Measurements from ENCODE around the gene CES2.
"Not testable (repeated sequence)": the region's sequence is repeated elsewhere in the genome, so short reads cannot be mapped to it uniquely, and the experiment has no call there.

CES2 gene

DNA sequence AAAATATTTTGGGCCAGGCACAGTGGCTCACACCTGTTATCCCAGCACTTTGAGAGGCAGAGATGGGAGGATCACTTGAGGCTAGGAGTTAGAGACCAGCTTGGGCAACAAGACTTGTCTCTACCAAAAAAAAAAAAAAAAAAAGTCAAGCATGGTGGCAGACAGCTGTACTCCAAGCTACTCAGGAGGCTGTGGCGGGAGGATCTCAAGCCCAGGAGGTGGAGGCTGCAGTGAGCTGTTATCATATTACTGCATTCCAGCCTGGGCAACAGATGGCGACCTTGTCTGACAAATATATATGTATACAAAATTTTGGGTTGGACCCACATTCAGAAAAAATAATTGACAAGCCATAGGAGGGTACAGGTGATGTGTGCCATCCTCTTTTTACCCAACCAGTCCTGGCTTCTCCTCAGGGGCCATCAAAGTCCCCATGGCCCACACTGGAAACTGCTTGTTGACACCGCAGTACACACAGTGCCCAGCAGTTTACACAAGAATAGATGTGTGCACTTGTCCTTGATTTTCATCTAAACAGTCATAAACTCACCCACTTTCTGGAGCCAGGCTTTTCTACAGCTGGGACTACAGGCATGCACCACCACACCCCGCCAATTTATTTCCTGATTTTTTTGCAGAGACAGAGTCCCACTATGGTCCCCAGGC lies 1.7 kb downstream of the CES2 start:
- peak; percentile 57 for DNase-seq

DNA sequence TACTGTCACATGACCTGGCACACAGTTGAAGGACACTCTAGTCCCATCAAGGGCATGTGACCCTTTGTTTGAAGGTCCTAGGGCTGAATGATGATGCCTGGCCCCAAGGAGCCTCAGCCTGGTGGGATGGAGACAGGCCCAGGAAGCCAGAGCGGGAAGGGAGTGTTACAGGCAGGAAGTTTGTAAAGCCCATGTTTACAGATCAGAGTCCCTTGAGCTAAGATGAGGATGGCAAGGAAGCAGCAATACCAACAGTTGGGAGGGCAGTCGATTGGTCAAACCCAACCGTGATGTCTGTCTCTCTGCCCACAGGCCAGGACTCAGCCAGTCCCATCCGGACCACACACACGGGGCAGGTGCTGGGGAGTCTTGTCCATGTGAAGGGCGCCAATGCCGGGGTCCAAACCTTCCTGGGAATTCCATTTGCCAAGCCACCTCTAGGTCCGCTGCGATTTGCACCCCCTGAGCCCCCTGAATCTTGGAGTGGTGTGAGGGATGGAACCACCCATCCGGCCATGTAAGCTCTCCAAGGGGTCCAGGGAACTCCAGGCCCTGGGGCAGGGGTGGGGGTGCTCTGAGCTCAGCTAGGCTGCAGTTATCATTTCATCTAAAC lies 2.5 kb downstream of the CES2 start:
- DNase-seq = no peak

DNA sequence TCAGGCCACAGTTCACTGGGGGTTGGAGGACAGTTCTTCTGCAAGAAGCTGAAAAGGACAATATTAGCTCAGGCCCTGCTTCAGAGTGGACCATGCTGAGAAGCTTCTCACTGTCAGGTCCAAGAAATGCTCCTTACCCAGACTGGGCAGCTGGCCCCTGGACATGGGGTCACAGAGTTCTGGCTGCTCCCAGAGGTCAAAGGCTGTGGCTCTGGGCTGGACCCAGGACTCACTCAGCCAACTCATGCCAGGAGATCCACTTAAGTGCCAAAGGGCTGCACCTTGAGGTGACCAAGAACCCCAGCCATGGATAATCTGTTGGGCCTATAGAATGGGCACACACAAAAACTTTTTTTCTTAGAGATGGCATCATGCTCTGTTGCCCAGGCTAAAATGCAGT lies 4.0 kb downstream of the CES2 start:
- no peak for DNase-seq

DNA sequence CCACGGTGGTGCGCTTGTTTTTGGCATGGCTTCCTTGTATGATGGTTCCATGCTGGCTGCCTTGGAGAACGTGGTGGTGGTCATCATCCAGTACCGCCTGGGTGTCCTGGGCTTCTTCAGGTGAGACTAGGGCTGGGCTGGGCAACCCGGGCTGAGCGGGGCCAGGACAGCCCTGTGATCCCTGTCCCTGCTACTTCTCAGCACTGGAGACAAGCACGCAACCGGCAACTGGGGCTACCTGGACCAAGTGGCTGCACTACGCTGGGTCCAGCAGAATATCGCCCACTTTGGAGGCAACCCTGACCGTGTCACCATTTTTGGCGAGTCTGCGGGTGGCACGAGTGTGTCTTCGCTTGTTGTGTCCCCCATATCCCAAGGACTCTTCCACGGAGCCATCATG lies 4.9 kb downstream of the CES2 start:
- DNase-seq = no peak

DNA sequence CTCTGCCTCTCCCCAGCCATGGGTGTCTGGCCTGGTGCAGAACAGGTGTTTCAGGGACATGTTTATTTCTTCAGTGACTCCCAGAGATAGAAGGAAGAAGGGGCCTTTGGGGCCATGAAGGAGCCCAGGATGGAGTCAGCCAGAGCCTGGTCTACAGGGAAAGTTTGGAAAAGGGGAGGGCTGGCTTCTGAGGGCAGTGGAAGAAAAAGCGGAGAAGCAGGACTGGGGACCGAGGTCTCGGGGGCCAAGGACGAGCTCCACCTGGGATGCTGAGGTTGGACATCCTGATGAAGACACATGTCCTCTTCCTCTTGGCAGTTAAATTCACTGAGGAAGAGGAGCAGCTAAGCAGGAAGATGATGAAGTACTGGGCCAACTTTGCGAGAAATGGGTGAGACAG lies 7.7 kb downstream of the CES2 start:
- DNase-seq = no peak

DNA sequence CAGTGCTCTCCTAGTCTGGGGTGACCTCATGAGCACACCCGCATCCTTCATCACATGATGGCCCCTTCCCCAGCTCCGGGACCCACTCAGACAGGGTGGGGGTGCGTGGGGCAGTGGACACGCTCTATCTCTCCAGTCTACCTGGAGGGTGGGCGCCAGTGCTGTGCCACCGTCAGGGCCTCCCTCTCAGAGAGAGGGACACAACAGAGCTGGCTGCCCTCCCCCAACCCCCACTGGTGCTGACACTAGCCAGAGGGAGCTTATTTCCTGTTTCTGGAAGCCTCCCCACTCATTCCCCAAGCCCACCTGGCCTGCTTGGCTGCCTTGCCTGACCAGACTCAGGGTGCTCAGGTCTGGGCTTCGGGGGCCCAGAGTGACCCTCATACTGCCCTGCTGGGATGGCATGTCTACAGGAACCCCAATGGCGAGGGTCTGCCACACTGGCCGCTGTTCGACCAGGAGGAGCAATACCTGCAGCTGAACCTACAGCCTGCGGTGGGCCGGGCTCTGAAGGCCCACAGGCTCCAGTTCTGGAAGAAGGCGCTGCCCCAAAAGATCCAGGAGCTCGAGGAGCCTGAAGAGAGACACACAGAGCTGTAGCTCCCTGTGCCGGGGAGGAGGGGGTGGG lies 8.2 kb downstream of the CES2 start:
- no peak for DNase-seq

DNA sequence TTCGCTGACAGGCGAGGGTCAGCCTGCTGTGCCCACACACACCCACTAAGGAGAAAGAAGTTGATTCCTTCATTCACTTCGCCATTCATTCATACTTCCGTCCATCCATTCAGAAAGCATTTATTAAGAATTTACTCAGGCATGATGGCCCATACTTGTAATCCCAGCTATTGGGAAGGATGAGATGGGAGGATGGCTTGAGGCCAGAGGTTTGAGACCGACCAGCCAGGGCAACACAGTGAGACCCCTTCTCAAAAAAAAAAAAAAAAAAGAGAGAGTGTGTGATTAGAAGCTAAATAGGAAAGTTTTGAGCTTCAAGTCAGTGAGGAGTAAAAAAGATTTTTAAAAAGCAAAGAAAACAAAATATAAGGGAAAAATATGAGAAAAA lies 8.7 kb downstream of the CES2 start:
- no peak for DNase-seq

DNA sequence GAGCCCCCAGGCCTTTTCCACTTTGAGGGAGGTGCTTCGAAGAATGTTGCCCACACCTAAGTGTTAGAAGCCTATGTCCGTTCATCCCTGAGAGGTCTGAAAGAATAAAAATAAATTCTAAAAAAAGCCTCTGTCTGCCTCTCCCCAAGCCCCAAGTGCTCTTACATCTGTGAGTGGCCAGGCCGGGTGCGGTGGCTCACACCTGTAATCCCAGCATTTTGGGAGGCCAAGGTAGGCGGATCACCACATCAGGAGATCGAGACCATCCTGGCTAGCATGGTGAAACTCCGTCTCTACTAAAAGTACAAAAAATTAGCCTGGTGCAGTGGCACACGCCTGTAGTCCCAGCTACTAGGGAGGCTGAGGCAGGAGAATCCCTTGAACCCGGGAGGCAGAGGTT lies 9.7 kb downstream of the CES2 start:
- not testable (repeated sequence) for DNase-seq

DNA sequence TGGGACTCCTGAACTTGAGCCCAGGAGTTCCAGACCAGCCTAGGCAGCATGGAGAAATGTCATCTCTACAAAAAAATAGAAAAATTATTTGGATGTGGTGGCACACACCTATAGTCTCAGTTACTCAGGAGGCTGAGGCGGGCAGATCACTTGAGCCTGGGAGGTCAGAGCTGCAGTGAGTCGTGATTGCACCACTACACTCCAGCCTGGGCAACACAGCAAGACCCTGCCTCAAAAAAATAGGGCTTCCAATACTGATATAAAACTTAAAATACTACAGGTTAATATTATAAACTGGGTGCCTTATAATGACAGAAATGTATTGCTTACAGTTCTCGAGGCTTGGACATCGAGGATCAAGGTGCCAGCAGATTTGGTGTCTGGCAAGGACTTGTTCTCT lies 10.6 kb downstream of the CES2 start:
- DNase-seq = no peak

DNA sequence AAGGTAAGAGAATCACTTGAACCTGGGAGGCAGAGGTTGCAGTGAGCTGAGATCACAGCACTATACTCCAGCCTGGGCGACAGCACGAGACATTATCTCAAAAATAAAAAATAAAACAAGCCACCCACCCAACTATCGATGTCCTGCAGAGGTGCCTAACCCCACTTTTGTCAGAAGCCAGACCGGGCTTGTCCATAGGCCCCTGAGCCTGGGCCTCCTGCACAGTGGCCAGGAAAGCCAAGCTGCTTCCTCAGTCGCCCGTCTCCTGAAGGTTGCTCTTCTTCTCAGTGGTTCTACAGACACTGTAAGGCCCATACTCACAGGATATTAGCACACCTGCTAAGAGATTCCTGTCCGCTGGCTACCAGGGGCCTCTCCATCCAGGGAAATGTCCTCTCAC lies 11.2 kb downstream of the CES2 start:
- DNase-seq = no peak

DNA sequence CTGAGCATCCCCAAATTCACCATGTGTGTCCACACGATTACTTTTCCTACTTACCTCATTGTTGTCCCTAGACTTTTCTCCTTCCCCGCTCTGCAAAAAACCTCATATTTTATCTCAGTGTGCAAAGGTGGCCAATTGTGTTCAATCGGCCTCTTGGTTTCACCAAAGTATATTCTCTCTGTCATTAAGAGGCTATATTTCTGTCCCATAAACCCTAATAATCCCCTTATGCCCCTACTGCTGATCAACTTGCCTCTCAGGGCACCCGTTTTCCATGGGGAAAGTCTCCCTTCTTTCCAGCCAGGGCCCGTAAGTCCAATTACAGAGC lies 11.6 kb downstream of the CES2 start:
- DNase-seq = no peak

DNA sequence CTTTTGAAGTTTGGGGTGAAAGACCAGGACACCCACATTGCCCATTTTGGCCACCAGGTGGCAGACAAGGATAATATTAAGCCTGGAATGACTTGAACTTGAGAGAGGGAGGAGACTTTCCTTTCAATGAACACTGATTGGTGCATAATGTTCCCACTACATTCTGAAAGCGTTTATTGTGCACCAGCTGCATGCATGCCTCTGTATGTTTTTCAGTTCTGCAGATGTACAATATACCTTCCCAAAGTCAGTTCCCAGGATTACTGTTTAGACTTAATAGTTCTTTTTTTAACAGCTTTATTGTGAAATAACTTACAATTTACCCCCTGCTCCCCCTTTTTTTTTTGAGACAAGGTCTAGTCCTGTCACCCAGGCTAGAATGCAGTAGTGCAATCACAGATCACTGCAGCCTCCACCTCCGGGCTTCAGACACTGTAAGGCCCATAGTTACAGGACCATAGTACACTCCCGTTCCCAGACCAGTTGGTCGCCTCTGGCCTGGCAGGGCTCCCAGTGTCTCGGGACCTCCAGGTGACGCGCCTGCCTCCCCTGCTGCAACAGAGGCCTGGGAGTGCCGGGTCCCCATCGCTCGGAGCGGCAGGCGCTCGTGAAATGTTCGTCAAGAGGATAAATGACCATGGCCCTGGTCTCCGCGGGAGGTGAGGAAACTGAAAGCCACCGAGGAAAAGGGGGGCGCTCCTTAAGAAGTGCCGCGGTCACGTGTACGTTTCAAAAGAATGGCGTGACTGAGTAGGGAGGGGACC lies 12.2 kb downstream of the CES2 start:
- peak; percentile 93 for DNase-seq

DNA sequence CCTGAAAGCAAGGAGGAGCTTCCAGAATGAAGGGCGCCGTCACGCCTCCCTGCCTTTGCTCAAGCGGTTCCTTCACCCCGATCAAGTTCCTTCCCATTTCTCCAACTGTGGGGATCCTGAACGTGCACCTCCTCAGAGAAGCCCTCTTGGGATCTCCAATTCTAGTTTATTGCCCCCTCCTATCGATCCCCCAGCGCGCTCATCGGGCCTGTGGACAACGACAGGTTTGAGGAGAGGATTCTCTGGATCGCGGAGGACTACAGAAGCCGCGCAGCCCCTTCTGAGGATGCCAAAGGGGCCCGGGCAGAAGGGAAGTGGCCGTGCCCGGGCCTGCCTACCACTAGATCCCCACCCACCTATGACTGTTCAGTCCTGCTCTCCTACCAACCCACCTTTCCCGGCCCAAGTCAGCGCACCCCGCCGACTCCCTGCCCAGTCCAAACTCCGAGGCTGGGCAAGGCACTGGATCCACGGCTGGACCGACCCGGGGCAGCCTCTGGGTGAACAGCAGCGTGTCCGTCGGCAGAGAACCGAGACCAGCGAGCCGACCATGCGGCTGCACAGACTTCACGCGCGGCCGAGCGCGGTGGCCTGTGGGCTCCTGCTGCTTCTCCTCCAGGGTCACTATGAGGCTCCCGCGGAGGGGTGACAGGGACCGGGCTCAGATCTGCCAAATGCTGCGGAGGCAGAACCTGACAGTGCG lies 13.0 kb downstream of the CES2 start:
- DNase-seq = no peak

DNA sequence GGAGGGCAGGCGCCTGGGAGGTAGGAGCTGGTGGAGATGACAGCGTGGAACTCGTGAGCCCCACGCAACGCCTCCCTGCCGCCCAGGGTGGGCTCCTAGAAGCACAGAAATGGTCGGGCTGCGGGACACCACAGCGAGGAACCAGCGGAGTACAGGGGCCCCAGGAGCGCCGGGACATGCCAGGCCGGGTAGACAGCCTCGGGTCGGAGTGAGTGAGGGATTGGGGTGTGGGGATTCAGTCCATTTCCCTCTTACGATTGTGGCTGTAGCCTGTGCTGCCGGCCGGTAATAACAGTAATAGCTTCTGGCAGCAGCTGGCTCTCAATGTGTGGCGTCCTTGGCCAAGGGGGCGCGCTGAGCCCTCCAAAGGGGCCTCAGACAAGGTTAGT lies 13.5 kb downstream of the CES2 start:
- DNase-seq = no peak

DNA sequence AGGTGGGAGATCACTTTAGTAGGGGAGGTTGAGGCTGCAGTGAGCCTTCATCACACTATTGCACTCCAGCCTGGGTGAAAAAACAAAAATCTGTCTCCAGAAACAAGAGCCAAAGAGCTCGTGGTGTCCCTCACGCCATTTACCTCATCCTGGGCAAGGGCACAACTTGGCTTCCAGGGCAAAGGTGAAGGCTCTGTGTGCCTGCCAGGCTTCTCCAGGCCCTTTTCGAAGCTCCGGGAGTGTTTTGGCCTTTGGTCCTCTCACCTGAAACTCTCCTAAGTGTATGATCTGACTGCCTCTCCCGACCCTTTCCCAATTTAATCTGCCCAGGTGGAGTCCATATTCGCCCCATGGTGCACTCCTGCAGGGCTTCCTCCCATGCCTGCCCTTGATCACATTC lies 14.2 kb downstream of the CES2 start:
- no peak for DNase-seq

DNA sequence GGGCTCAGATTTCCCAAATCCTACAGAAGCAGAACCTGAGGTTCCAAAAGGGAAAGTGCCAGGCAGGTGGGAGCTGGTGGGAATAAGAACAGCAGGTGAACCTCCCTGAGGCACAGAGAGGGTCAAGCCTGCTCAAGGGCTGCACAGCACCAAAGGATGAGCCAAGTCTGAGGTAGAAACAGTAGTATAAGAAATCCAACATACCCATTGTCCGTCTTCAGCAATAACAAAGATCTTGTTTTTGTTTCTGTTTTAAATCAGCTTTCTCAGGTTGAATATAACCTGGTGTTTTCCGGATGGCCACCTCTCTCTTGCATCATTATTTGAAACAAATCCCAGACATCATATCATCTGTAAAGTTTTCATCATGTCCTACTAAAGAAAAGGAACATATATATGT lies 15.1 kb downstream of the CES2 start:
- DNase-seq = no peak

DNA sequence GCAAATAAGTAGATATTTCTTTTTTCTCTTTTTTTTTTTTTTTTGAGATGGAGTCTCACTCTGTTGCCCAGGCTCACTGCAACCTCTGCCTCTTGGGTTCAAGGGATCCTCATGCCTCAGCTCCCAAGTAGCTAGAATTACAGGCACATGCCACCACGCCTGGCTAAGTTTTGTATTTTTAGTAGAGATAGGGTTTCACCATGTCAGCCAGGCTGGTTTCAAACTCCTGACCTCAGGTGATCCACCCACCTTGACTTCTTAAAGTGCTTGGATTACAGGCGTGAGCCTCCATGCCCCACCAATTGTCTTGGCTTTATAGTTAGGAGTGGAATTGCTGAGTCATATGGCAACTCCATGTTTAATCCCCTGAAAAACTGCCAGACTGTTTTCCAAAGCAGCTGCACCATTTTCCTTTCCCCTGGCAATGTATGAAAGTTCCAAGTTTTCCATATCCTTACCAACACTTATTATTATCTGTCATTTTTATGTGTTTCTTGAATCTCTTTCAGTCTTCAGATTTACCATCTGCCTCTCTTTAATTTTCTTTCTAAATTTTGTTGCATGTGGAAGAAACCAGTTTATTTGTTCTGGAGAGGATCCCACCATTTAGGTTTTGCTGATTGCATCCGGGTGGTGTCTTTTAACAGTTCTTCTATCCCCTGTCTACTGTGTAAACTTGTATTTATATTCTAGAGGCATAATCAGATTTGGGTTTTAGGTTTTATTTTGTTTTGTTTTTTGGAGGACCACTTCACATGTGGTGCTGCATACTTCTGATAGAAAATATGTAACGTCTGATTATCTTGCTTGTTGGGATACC lies 15.9 kb downstream of the CES2 start:
- no peak for DNase-seq

DNA sequence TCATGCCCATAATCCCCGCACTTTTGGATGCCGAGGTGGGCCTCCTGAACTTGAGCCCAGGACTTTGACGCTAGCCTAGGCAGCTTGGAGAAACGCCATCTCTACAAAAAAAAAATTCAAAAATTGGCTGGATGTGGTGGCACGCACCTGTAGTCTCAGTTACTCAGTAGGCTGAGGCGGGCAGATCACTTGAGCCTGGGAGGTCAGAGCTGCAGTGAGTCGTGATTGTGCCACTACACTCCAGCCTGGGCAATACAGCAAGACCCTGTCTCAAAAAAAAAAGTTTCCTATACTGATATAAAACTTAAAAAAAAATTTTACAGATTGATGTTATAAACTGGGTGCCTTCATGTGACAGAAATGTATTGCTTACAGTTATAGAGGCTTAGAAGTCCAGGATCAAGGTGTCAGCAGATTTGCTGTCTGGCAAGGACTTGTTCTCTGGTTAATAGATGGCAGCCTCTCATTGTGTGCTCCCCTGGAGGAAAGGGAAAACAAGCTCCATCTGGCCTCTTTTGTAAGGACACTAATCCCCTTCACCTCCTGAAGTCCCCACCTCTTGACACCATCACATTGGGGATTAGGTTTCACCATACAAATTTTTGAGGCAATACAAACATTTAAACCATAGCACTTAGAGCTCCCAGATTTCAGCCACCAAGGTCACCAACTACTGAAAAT lies 17.3 kb downstream of the CES2 start:
- DNase-seq = no peak

DNA sequence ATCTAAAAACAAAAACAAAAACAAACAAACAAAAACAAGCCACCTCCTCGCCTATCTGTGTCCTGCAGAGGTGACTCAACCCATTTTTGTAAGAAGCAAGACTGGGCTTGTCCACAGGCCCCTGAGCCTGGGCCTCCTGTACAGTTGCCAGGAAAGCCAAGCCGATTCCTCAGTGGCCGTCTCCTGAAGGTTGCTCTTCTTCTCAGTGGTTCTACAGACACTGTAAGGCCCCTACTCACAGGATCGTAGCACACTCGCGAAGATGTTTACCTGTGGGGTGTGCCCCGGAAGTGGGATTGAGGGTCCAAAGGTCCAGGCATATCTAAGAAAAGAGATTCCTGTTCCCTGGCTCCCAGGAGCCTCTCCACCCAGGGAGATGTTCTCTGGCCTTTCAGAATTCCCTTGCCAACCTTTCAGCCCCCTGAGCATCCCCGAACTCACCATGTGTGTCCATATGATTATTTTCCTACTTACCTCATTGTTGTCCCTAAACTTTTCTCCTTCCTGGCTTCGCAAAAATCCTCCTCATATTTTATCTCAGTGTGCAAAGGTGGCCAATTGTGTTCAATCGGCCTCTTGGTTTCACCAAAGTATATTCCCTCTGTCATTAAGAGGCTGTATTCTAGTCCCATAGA lies 18.3 kb downstream of the CES2 start:
- no peak for DNase-seq

DNA sequence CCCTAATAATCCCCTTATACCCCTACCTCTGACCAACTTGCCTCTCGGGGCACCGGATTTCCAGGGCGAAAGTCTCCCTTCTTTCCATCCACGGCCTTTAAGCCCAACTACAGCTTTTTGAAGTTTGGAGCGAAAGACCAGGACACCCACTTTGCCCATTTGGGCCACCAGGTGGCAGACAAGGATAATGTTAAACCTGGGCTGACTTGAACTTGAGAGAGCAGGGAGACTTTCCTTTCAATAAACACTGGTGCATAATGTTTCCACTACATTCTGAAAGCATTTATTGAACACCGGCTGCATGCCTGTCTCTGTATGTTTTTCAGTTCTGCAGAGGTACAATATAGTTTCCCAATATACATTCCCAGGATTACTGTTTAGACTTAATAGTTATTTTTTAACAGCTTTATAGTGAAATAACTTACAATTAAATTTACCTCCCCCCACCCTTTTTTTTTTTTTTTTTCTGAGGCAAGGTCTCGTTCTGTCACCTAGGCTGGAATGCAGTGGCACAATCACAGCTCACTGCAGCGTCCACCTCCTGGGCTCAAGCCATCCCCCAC lies 18.9 kb downstream of the CES2 start:
- DNase-seq = peak; percentile 90
